NOMO-1 treated with dmso at 0.1 percent for 144 hours (cell line): ENCODE measurements around the gene SCLT1.
"Not testable (repeated sequence)": the region's sequence is repeated elsewhere in the genome, so short reads cannot be mapped to it uniquely, and the experiment has no call there.

ENCODE experiments used
- DNase-seq: peaks from one replicate; lab custom pipeline; 2025; ENCODE audit not compliant: unreplicated experiment; lab: John Stamatoyannopoulos, UW

SCLT1 gene

GRCh38 chr4:129077326-129077725, 16.0 kb downstream of the SCLT1 start:
- no peak for DNase-seq

GRCh38 chr4:129069537-129069936, 23.8 kb downstream of the SCLT1 start:
- not testable (repeated sequence) for DNase-seq

- no peak for DNase-seq
Measured at GRCh38 chr4:129064717-129065116, 28.6 kb downstream of the SCLT1 start.

GRCh38 chr4:129063640-129064039, 29.7 kb downstream of the SCLT1 start:
- DNase-seq, result no peak

GRCh38 chr4:129062580-129062979, 30.8 kb downstream of the SCLT1 start:
- DNase-seq, result no peak

GRCh38 chr4:129059028-129059427, 34.3 kb downstream of the SCLT1 start:
- DNase-seq, result no peak

- DNase-seq, result no peak
Measured at GRCh38 chr4:129046055-129046959, 47.0 kb downstream of the SCLT1 start.

- DNase-seq, result no peak
Measured at GRCh38 chr4:129043523-129043922, 49.8 kb downstream of the SCLT1 start.

GRCh38 chr4:129040471-129040870, 52.9 kb downstream of the SCLT1 start:
- DNase-seq, result no peak

- no peak for DNase-seq
Measured at GRCh38 chr4:129037093-129037492, 56.2 kb downstream of the SCLT1 start.

GRCh38 chr4:129014566-129015509, 78.5 kb downstream of the SCLT1 start:
- no peak for DNase-seq

GRCh38 chr4:129008096-129008495, 85.2 kb downstream of the SCLT1 start:
- DNase-seq, result no peak

- no peak for DNase-seq
Measured at GRCh38 chr4:128986908-128987307, 106.4 kb downstream of the SCLT1 start.

- DNase-seq, result no peak
Measured at GRCh38 chr4:128986019-128986418, 107.3 kb downstream of the SCLT1 start.

GRCh38 chr4:128983771-128984485, 109.4 kb downstream of the SCLT1 start:
- DNase-seq, result no peak

GRCh38 chr4:128981377-128981776, 112.0 kb downstream of the SCLT1 start:
- DNase-seq, result no peak

- DNase-seq, result no peak
Measured at GRCh38 chr4:128980816-128981326, 112.5 kb downstream of the SCLT1 start.

- no peak for DNase-seq
Measured at GRCh38 chr4:128979934-128980333, 113.4 kb downstream of the SCLT1 start.

GRCh38 chr4:128978985-128979384, 114.4 kb downstream of the SCLT1 start:
- DNase-seq, result no peak

- DNase-seq, result no peak
Measured at GRCh38 chr4:128974136-128974581, 119.2 kb downstream of the SCLT1 start.

- no peak for DNase-seq
Measured at GRCh38 chr4:128973384-128973783, 120.0 kb downstream of the SCLT1 start.
